GM10248 (cell line): Measurements from ENCODE around the gene GRP.

ENCODE experiments used
- CTCF ChIA-PET: fragments of 300-600 bp; sonication (Branson Sonifier 250); formaldehyde crosslinking; extraction: SDS; loops from one replicate; lab custom pipeline; 2021; ENCODE audit warnings: antibody characterized with exemption; lab: Yijun Ruan, JAX
- POLR2A ChIA-PET: fragments of 350-650 bp; sonication (Branson Sonifier 250); formaldehyde crosslinking; extraction: SDS; loops from one replicate; lab custom pipeline; 2020; ENCODE audit warnings: antibody characterized with exemption; lab: Yijun Ruan, JAX
- DNase-seq: peaks from one replicate; pipeline ENCODE4 v3.0.0; 2012; ENCODE audit errors: extremely low spot score
- TF ChIP-seq, protein P1 (sequence below): IDR thresholded peaks from 2 replicates; pipeline ENCODE4 v1.5.1; 2012; ENCODE audit warnings: mild to moderate bottlenecking, low read depth; ENCODE audit errors: extremely low read depth, missing control alignments, control extremely low read depth

Gene GRP

DNA sequence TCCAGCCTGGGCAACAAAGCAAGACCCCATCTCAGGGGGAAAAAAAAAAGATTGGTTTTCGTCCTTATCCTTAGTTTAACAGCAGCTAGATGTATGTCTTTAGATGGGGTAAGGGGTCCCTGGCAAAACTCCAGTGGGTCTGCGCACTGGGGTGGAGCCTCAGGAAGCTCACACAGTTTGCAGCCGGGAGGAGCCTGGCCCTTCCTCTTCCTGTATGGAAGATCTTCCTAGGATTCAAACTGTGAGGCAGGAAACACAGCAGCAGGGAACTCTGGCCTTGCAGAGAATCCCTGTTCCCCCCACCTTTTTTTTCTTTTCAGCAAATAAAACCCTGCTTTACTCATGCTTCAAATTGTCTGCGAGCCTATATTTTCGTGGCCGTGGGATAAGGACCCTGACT is 12.5 kb upstream of the GRP start:
- CTCF ChIA-PET = no interaction called here
- no peak for DNase-seq
- TF ChIP-seq, protein P1, sequence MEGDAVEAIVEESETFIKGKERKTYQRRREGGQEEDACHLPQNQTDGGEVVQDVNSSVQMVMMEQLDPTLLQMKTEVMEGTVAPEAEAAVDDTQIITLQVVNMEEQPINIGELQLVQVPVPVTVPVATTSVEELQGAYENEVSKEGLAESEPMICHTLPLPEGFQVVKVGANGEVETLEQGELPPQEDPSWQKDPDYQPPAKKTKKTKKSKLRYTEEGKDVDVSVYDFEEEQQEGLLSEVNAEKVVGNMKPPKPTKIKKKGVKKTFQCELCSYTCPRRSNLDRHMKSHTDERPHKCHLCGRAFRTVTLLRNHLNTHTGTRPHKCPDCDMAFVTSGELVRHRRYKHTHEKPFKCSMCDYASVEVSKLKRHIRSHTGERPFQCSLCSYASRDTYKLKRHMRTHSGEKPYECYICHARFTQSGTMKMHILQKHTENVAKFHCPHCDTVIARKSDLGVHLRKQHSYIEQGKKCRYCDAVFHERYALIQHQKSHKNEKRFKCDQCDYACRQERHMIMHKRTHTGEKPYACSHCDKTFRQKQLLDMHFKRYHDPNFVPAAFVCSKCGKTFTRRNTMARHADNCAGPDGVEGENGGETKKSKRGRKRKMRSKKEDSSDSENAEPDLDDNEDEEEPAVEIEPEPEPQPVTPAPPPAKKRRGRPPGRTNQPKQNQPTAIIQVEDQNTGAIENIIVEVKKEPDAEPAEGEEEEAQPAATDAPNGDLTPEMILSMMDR = no peak
- POLR2A ChIA-PET = no interaction called here

DNA sequence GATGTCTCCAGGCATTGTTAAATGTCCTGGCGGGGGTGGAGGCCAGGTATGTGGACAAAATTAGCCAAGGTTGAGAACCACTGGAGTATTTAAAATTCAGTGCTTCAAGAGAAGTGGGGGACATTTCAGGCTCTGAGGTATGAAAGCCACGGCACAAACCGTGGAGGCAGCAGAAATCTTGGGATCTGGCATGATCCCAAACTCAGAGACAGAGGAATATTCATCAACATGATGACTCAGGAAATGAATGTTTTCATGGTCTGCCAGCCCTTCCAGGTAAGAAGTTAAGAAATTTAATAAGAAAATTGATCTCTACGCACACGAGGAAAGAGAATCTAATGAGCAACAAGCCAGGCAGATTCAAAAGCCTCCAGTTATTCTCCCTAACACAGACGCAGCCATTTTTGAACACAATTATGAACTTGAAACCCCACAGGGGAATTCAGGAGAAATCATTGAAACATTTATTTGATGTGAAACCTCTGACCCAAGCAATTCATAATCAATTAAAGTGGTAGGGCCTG is 11.3 kb upstream of the GRP start:
- no peak for DNase-seq
- ChIA-PET CTCF (no interaction called here), POLR2A (no interaction called here)
- TF ChIP-seq, protein P1 = no peak

DNA sequence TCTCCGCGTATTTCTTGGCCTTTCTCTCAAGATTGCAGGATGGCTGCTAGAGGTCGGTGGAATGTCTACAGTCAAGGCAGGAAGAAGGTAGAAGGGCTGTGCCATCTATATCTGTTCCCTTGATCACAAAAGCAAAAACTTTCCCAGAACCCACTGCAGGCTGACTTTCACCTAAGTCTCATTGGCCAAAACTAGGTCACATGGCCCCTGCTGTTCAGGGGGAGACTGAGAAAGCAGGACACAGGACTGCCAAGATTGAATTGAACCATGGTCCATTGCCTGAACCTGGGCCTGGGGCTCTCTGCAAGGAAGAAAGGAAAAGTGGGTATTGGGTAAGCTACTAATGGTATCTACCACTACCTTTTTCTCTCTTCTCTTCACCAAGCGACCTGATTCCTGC is 9.7 kb upstream of the GRP start:
- TF ChIP-seq, protein P1 = no peak
- DNase-seq = no peak
- POLR2A ChIA-PET = no interaction called here
- CTCF ChIA-PET = interaction anchor here (1.6 kb wide), 1 partner anchor 10 kb away, joined by 6 read pairs; no protein-coding TSS in a partner anchor

DNA sequence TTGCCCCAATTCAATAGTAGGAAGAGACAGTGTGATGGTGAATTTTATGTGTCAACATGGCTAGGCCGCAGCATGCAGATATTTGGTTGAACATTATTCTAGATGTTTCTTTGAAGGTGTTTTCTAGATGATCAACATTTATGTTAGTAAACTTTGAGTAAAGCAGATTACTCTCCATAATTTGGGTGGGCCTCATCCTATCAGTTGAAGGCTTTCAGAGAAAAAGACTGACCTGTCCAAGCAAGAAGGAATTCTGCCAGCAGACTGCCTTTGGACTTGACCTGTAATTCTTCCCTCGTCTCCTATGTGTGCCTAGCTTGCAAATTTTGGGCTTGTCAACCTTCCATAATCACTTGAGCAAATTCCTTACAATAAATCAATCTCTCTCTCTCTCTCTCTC is 8.3 kb upstream of the GRP start:
- CTCF ChIA-PET = interaction anchor here (1.6 kb wide), 1 partner anchor 11 kb away, joined by 6 read pairs; no protein-coding TSS in a partner anchor
- POLR2A ChIA-PET = no interaction called here
- DNase-seq = no peak
- TF ChIP-seq, protein P1 = no peak

DNA sequence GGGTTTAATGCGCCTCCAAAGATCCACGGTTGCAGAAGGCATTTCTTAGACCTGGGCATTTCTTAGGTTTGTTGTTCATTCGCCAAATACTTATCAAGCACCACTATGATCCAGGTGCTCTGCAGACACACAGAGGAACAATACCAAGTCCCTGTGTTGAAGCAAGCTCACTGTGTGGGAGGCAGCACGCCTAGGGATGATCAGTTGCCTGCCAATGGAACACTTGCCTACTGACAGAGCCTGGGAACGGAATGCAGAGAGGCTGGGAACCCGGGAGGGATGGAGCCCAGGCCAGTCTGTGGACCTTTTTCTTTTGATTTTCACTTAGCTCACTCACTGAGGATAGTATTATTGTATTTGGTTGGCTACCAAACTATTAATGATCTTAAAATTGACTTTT is 1.9 kb upstream of the GRP start:
- POLR2A ChIA-PET = no interaction called here
- TF ChIP-seq, protein P1 = no peak
- CTCF ChIA-PET = interaction anchor here (1.0 to 1.1 kb wide), 2 partner anchors 12 to 184 kb away, joined by 3 read pairs; no protein-coding TSS in a partner anchor
- no peak for DNase-seq

DNA sequence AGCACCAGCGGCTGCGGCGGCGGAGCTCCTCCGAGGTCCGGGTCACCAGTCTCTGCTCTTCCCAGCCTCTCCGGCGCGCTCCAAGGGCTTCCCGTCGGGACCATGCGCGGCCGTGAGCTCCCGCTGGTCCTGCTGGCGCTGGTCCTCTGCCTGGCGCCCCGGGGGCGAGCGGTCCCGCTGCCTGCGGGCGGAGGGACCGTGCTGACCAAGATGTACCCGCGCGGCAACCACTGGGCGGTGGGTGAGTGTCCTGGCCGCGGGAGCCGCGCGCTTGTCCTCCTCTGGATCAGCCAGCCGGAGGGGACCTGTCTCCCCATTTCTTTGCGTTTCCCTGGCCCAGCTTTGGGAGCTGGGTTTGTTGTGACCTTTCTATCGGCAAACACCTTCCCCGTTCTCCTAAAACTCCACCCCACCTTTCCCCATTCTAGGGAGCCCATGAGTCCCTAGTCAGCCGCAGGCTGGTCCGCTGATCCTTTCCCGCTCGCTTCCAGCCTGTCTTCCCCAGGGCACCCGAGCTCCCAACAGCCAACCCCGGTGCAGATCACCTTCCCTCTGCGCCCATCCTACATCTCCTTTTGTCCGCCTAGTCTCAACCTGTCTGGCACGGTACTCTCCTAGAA is 316 bp downstream of the GRP start:
- ChIA-PET CTCF (no interaction called here), POLR2A (no interaction called here)
- DNase-seq = peak; percentile 22
- TF ChIP-seq, protein P1 = no peak
